ENCODE measurements around the gene UBTD2.

GRCh38 chr5:172313915-172314314 lies 30.4 kb upstream of the UBTD2 start:
- TF ChIP-seq CTCF (optimal IDR thresholded peaks at IDR 0.05 in 1 of 3, IDR thresholded peaks at IDR 0.05 in 1 of 3, conservative IDR thresholded peaks at IDR 0.05 in 1 of 3; ENCODE audit: extremely low read depth in 1 of 3, insufficient read depth in 2 of 3, low read length in 3 of 3) (no peak), EZH2 (IDR thresholded peaks at IDR 0.05; ENCODE audit: low read length) (no peak)

All from keratinocyte (primary cell).